NCI-H2081 treated with DMSO at 0.1 percent for 48 hours (cell line): Measurements from ENCODE around the gene DPY19L2.

Experiments used
- DNase-seq: peaks from one replicate; lab custom pipeline; 2025; lab: John Stamatoyannopoulos, UW

DPY19L2 gene

DNA sequence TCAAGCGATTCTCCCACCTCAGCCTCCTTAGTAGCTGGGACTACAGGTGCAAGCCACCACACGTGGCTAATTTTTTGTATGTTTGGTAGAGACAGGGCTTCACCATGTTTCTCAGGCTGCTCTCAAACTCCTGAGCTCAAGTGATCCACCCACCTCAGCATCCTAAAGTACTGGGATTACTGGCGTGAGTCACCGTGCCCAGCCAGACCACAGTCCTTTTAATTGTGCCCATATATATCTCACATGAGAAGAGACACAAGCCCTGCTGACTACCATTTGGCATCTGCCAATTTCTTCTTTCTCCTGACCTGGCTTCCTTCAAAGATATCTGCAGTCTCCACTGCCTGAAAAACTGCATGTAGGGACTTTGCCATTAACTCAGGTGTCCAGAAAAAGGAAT is 142.5 kb downstream of the DPY19L2 start:
- no peak for DNase-seq

- DNase-seq, result no peak
These were observed 146.6 kb downstream of the DPY19L2 start for GRCh38 chr12:63521706-63522105.
